Rectal smooth muscle tissue (tissue), 1 donor: ENCODE measurements around the gene UFSP2.

ENCODE experiments used
- H3K27ac ChIP-seq: one replicate; pipeline ENCODE4 v1.7.0; 2013; ENCODE audit warnings: low read depth, low read length, inconsistent platforms
- H3K27me3 ChIP-seq: one replicate; pipeline ENCODE4 v1.7.0; 2013; ENCODE audit warnings: low read length; ENCODE audit not compliant: control insufficient read depth, insufficient read depth
- H3K36me3 ChIP-seq: one replicate; pipeline ENCODE4 v1.7.0; 2013; ENCODE audit warnings: low read length; ENCODE audit not compliant: control insufficient read depth, insufficient read depth
- H3K4me1 ChIP-seq: one replicate; pipeline ENCODE4 v1.7.0; 2013; ENCODE audit warnings: low read length; ENCODE audit not compliant: control insufficient read depth, insufficient read depth
- H3K4me3 ChIP-seq: one replicate; pipeline ENCODE4 v1.7.0; 2013; ENCODE audit warnings: low read length
- H3K9ac ChIP-seq: one replicate; pipeline ENCODE4 v1.7.0; 2013; ENCODE audit warnings: low read length

UFSP2 gene, protein sequence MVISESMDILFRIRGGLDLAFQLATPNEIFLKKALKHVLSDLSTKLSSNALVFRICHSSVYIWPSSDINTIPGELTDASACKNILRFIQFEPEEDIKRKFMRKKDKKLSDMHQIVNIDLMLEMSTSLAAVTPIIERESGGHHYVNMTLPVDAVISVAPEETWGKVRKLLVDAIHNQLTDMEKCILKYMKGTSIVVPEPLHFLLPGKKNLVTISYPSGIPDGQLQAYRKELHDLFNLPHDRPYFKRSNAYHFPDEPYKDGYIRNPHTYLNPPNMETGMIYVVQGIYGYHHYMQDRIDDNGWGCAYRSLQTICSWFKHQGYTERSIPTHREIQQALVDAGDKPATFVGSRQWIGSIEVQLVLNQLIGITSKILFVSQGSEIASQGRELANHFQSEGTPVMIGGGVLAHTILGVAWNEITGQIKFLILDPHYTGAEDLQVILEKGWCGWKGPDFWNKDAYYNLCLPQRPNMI

DNA sequence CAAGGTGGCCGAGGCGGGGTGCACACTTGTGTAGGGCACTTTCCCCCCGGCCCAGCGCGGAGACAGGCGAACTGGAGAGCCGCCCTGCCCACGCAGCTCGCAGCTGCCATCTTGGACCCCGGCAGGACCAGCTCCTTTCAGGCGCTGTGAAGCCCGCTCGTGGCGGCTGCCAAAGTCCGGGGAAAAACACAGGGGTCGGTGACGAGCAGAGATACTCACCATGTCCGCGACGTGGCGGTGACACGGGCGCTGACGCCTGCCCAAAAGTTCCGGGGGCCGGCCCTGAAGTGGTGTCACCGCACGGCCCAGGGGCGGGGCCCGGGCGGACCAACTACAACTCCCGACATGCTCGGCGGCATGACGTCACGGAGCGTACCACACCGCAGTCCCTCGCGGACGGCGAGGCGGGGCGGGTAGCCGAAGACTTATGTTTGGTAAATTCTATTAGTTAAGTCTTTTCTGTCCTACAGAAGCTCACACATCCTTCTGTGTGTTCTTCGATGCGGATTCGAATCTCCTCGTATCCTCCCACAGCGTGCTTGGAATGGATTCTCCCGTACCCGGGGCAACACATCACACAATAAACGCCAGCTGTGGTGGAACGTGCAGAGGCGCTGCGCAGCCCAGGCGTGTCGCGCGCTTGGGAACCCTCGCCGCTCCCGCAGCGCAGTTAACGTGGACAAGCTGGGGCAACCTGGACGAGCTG lies at the start of gene UFSP2:
TSS of gene UFSP2 (minus strand) at position 318 of the 706 bp plus-strand sequence. CDS start at position 222, 96 bp downstream.
- Histone ChIP-seq H3K27ac (peak within 1 kb of the TSS; percentile 97), H3K9ac (peak within 1 kb of the TSS; percentile 86), H3K27me3 (no peaks in the 10 kb centered on the region), H3K4me1 (peaks cover 9% of the 10 kb centered on the region), H3K4me3 (peak within 1 kb of the TSS; percentile 94), H3K36me3 (no peaks in the 10 kb centered on the region)

DNA sequence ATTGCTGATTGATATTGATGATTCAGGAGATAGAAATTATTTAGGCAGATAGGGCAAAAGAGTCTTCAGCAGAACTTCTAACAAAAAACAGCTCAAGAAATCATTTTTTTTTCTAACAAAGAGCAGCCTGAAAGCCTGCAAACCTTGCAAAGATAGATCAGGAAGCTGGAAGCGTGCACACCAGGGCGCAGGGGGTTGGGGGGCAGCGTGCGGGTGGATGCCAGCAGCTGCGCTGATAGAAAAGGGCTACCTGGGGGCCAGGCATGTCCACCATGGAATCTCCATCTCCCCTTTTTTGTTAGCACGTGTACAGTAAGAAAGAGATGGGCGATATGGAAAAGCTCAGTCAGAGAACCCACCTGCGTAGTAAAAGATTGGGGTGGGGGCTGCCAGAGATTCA lies 47.5 kb upstream of the UFSP2 start:
- Histone ChIP-seq H3K36me3 (no peaks in the 10 kb centered on the region), H3K4me3 (no peak overlapping the region), H3K27ac (no peak overlapping the region), H3K4me1 (peaks cover 7% of the 10 kb centered on the region), H3K9ac (no peak overlapping the region), H3K27me3 (no peaks in the 10 kb centered on the region)

DNA sequence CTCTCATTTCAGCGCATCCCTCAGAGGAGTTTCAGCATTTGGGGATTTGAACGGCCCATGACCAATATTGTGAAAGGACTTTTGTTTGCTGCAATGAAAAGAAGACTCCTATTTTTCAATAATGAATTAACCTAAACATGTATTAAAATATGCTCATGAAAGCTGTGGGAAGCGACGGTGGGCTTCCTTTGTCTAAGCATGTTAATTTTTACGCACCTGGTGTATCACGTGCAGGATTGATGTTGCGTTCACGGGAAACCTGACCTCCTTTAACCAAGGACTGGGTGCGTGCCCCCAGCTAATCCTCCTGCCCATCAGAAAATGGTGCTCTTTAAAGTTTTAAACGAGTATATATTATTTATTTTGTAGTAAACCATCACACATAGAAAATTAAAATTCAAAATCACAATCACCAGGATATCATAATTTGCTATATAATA lies 46.4 kb upstream of the UFSP2 start:
- H3K27ac ChIP-seq, result no peak overlapping the region

DNA sequence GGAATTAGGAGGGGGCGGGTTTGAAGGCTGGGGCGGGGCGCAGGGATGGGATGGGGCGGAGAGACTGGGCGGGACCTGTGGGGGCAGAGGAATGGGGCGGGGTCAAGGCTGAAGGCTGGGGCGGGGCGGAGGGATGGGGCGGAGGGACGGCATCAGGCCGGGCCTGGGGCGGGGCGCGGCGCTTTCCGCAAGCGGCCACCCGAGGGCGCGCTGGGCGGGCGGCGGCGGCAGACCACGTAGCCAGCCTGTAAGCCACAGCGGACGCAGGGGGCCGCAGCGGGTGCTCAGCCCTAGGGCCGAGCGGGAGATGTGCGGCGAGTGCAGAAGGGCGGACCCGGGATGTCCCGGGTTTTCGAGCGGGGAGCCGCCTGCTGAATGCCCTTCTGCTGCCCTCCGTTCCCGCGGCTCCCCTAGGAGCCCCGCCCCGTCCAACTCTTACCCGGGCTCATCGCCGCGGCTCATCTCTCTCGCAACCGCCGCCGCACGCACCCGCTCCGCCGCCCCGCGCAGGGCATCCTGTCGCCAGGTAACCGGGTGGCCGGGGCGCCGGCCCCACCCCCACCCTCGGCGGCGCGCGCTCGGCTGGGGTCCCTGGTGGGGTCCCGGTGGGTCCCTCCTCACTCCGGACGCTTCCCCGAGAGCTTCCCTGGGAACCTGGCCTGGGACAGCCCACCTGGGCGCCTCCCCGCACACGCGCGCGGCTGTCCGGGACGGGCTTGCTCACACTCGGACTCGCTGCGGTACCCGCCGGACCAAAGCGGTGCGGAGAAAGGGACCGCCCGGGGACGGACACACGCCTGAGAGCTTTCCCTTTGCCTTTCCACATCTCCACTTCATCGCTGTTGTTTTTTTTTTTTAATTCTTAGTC lies 45.7 kb upstream of the UFSP2 start, which contains the start of gene CCDC110:
TSS of gene CCDC110 (minus strand) at position 499 of the 868 bp plus-strand sequence. CDS start at position 449, 50 bp downstream.
- Histone ChIP-seq H3K27ac (peak within 1 kb of the TSS; percentile 77), H3K27me3 (no peaks in the 10 kb centered on the region), H3K4me3 (peak within 1 kb of the TSS; percentile 91), H3K36me3 (no peaks in the 10 kb centered on the region), H3K9ac (peak within 1 kb of the TSS; percentile 77), H3K4me1 (peaks cover 7% of the 10 kb centered on the region)

More for the DNA sequence above, 46.4 kb upstream of the UFSP2 start:
- peaks cover 7% of the 10 kb centered on the region for H3K4me1 ChIP-seq
- no peaks in the 10 kb centered on the region for H3K27me3 ChIP-seq
- peak overlapping the region; percentile 86 for H3K4me3 ChIP-seq
- no peaks in the 10 kb centered on the region for H3K36me3 ChIP-seq
- peak overlapping the region; percentile 56 for H3K9ac ChIP-seq

DNA sequence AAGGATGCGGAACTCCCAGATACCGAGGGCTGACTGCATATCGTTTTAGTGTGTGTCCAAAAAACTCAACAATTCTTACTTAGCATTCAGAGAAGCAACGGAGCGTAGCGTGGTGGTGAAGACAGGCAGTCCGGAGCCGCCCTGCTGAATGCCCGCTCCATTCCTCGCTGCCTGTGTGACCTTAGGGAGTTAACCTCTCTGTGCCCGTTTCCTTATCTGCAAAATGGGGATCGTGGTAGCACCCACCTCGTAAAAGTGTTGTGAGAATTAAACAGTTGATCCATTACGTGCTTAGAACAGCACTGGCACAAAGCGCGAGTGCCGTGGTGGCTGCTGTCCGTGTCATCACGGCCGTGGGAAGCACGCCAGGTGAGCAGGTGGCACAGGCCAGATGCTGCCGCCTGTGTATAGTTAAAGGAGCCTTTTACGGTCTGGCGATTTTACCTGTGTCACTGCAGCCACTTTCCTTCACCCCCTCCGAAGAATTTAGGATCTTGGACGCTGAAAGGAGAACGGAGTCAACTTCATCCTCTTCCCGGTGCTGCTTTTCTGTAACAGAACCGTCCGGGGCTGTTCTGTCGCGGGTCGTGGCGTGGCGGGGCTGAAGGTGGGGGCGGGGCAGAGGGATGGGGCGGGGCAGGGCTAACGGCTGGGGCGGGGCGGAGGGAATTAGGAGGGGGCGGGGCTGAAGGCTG lies 44.9 kb upstream of the UFSP2 start:
- Histone ChIP-seq H3K27ac (peak overlapping the region; percentile 77), H3K4me1 (peaks cover 7% of the 10 kb centered on the region), H3K27me3 (no peaks in the 10 kb centered on the region), H3K4me3 (peak overlapping the region; percentile 91), H3K36me3 (no peaks in the 10 kb centered on the region), H3K9ac (peak overlapping the region; percentile 77)

DNA sequence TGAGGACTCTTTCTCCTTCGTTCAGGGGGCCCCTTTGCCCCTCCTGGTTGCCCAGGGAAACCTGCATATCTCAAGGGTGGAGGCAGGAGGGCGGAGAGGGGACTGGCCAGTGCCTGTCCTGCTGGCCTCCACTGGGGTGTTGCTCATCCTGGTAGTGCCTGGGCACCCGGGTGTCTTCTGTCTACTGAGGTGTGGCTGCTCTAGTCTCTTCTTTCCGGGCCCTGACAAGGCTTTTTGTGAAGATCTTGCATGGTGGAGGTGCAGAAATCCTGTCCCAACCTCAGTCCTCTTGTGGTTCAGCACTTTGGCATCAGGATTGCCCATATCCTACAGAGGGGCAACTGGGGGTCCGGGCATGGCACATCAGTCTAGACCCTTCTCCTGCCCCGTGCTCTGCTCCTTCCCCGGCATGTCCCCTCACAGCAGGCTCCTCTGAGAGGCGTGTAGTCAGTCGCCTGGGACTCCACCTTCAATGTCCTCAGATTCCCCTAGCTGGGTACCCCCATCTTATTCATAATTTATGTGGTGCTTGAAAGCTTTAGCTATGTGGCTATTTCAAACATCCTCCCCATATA lies 43.9 kb upstream of the UFSP2 start:
- Histone ChIP-seq H3K36me3 (no peaks in the 10 kb centered on the region), H3K27me3 (no peaks in the 10 kb centered on the region), H3K9ac (no peak overlapping the region), H3K4me3 (no peak overlapping the region), H3K4me1 (peaks cover 7% of the 10 kb centered on the region), H3K27ac (no peak overlapping the region)

DNA sequence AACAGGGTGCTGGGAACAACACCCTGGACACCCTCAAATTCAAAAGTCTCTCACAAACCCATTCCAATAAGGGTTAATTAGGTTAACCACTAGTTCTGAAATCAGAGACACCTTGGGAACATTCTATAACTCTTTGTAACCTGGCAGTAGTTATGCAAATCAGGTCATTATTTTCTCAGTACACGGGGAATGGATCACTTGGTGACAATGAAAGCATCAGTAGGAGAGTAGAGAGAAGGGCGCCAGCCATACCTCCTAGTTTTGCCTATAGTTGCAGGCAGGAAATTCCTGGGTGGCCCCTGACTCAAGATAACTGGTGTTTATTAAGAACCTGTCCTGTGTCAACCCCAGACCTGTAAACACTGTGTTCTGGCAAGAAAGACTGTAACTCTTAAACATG lies 43.2 kb upstream of the UFSP2 start:
- no peak overlapping the region for H3K4me3 ChIP-seq
- no peaks in the 10 kb centered on the region for H3K27me3 ChIP-seq
- H3K27ac ChIP-seq, result no peak overlapping the region
- H3K36me3 ChIP-seq, result no peaks in the 10 kb centered on the region
- peaks cover 7% of the 10 kb centered on the region for H3K4me1 ChIP-seq
- no peak overlapping the region for H3K9ac ChIP-seq

DNA sequence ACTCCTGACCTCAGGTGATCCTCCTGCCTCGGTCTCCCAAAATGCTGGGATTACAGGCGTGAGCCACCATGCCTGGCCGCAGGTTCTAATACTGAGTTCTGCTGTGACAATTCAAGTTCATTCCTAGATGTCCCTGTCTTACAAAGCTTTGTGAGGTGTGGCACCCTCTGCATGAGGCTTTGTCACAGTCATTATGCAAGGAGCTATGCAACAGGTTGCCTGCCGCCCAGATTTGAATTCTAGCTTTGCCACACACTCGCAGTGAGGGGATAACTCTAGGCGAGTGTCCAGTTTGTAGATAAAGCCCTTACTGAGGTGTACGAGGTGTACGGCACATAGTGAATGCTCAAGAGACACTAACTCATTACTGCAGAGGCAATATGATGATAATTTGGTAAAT lies 42.2 kb upstream of the UFSP2 start:
- Histone ChIP-seq H3K36me3 (no peaks in the 10 kb centered on the region), H3K9ac (no peak overlapping the region), H3K4me1 (peaks cover 7% of the 10 kb centered on the region), H3K27ac (no peak overlapping the region), H3K27me3 (no peaks in the 10 kb centered on the region), H3K4me3 (no peak overlapping the region)

DNA sequence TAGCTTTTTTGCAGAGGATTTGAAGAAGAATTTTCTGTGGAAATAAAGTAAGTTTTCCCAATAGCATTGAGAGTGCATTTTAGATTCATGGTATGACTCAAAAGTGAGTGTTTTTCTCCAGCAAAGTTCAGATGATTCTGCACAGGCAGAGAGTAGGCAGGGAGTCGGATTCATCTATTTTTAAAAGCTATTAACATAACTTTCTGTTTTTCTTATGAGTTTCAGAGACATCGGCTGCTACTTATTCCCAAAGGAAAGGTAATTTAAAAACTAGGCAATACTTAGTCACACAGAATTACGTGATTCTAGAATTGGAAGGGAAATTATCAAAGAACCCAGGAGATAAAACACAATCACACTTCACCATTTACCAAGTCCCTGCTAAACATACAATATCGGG lies 41.3 kb upstream of the UFSP2 start:
- Histone ChIP-seq H3K9ac (no peak overlapping the region), H3K36me3 (no peaks in the 10 kb centered on the region), H3K27ac (no peak overlapping the region), H3K27me3 (no peaks in the 10 kb centered on the region), H3K4me1 (peaks cover 5% of the 10 kb centered on the region), H3K4me3 (no peak overlapping the region)

DNA sequence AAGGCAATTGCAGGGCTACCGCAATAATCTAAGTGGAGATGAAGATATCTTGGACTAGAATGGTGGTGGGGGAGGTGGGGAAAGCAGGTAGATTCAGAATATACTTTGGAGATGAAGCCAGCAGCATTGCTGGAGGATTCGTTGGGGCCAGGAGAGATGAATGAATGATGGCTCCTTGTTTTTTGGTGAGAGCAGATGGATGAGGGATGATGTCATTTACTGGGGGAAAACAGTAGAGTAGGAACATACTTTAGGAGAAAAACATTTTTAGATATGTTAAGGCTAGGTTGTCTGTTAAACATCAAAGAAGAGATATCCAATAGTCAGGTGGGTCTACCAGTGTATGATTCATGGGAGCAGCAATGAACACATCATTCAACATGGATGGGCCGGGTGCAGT lies 39.9 kb upstream of the UFSP2 start:
- Histone ChIP-seq H3K4me1 (peaks cover 3% of the 10 kb centered on the region), H3K9ac (no peak overlapping the region), H3K27ac (no peak overlapping the region), H3K4me3 (no peak overlapping the region), H3K27me3 (no peaks in the 10 kb centered on the region), H3K36me3 (no peaks in the 10 kb centered on the region)

DNA sequence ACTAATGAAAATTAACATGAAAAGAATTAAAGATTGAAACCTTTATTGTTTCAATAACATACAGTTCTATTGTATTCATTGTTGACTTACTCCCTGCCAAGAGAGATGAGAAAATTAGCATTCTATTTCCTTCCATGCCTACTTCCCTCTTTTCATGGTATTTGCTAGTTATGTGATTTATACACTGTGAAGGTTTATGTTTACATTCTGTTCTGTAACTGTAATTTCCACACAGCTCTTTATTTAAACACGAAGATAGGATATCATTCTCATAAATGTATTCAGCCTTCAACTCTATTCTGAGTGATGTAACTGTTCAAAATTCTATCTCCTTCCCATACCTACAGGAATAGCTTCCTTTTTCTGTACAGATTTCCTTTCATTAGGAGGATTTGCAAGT lies 39.1 kb upstream of the UFSP2 start:
- no peak overlapping the region for H3K9ac ChIP-seq
- H3K36me3 ChIP-seq, result no peaks in the 10 kb centered on the region
- H3K4me1 ChIP-seq, result no peaks in the 10 kb centered on the region
- H3K4me3 ChIP-seq, result no peak overlapping the region
- no peaks in the 10 kb centered on the region for H3K27me3 ChIP-seq
- no peak overlapping the region for H3K27ac ChIP-seq
